Measurements from ENCODE around the gene PTPN4.

DNA sequence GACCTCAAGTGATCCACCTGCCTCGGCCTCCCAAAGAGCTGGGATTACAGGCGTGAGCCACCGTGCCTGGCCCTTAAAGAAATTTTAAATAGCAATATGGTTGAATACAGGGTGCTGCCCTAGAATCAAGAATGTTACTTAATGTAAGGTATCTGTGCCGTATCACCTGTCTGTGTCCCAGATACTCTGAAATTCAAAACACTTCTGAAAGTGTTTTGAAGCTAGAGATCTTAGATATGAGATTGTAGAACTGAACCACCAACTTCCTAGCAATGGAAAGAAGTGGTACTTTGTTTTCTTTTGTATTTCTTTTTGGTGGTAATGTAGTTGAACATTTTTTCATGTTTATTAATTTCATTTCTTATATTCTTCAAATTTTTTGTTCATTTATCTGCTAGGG lies 13.0 kb downstream of the PTPN4 start:
- TF ChIP-seq EP300 (IDR thresholded peaks at IDR 0.05) (no peak), POLR2A (IDR thresholded peaks at IDR 0.05) (no peak)
- TF ChIP-seq, protein P1, sequence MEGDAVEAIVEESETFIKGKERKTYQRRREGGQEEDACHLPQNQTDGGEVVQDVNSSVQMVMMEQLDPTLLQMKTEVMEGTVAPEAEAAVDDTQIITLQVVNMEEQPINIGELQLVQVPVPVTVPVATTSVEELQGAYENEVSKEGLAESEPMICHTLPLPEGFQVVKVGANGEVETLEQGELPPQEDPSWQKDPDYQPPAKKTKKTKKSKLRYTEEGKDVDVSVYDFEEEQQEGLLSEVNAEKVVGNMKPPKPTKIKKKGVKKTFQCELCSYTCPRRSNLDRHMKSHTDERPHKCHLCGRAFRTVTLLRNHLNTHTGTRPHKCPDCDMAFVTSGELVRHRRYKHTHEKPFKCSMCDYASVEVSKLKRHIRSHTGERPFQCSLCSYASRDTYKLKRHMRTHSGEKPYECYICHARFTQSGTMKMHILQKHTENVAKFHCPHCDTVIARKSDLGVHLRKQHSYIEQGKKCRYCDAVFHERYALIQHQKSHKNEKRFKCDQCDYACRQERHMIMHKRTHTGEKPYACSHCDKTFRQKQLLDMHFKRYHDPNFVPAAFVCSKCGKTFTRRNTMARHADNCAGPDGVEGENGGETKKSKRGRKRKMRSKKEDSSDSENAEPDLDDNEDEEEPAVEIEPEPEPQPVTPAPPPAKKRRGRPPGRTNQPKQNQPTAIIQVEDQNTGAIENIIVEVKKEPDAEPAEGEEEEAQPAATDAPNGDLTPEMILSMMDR (IDR thresholded peaks at IDR 0.05): no peak
